Neuronal stem cell (in vitro differentiated cells): Measurements from ENCODE around the gene MMP15.
"Not testable (repeated sequence)": the region's sequence is repeated elsewhere in the genome, so short reads cannot be mapped to it uniquely, and the experiment has no call there.

Source experiments
- DNase-seq: peaks from one replicate; pipeline ENCODE4 v3.0.0-alpha.2; 2013; ENCODE audit warnings: low spot score
- H2AFZ ChIP-seq: one replicate; pipeline ENCODE4 v1.6.1; 2013; ENCODE audit warnings: mild to moderate bottlenecking, low read length, inconsistent platforms
- H2AK5ac ChIP-seq: 2 replicates; pipeline ENCODE4 v1.6.1; 2013; ENCODE audit warnings: low read depth, mild to moderate bottlenecking, inconsistent platforms, low read length, moderate library complexity, mixed read lengths
- H2BK120ac ChIP-seq: 2 replicates; pipeline ENCODE4 v1.6.1; 2013; ENCODE audit warnings: low read depth, mild to moderate bottlenecking, inconsistent platforms, low read length, moderate library complexity, mixed read lengths
- H2BK12ac ChIP-seq: one replicate; pipeline ENCODE4 v1.6.1; 2013; ENCODE audit warnings: low read length, inconsistent platforms
- H2BK15ac ChIP-seq: 2 replicates; pipeline ENCODE4 v1.6.1; 2013; ENCODE audit warnings: mild to moderate bottlenecking, low read length, inconsistent platforms, mixed read lengths
- H2BK5ac ChIP-seq: one replicate; pipeline ENCODE4 v1.6.1; 2013; ENCODE audit warnings: inconsistent platforms, mild to moderate bottlenecking, low read length, moderate library complexity
- H3K14ac ChIP-seq: one replicate; pipeline ENCODE4 v1.6.1; 2013; ENCODE audit warnings: low read length, inconsistent platforms
- H3K18ac ChIP-seq: 2 replicates; pipeline ENCODE4 v1.6.1; 2013; ENCODE audit warnings: low read length, inconsistent platforms
- H3K23ac ChIP-seq: 2 replicates; pipeline ENCODE4 v1.6.1; 2013; ENCODE audit warnings: low read depth, mild to moderate bottlenecking, mixed read lengths, low read length, inconsistent platforms; ENCODE audit not compliant: poor library complexity
- H3K27ac ChIP-seq: replicated peaks from 3 replicates; pipeline ENCODE4 v1.5.1; 2013; ENCODE audit warnings: low read length, inconsistent platforms
- H3K27me3 ChIP-seq, 3 experiments: 2 replicates each; pipeline ENCODE4 v1.6.1; 2013; ENCODE audit warnings: low read length in 3 of 3, mild to moderate bottlenecking in 2 of 3, inconsistent platforms in 1 of 3, low read depth in 1 of 3, mixed read lengths in 1 of 3, moderate library complexity in 1 of 3; ENCODE audit not compliant: control insufficient read depth in 3 of 3, insufficient read depth in 3 of 3
- H3K36me3 ChIP-seq, 2 donors: replicated peaks in 1 of 2; 2 replicates each; pipeline ENCODE4 v1.6.1; 2013; ENCODE audit warnings: low read length in 2 of 2; ENCODE audit not compliant: control insufficient read depth in 2 of 2, insufficient read depth in 2 of 2
- H3K4ac ChIP-seq: 2 replicates; pipeline ENCODE4 v1.6.1; 2013; ENCODE audit warnings: inconsistent platforms, mild to moderate bottlenecking, low read length, moderate library complexity
- H3K4me1 ChIP-seq, 2 donors: 1 replicate in 1 of 2; 2 replicates in 1 of 2; pipeline ENCODE4 v1.6.1; 2013; ENCODE audit warnings: low read length in 2 of 2, low read depth in 1 of 2; ENCODE audit not compliant: control insufficient read depth in 2 of 2, insufficient read depth in 1 of 2
- H3K4me2 ChIP-seq: one replicate; pipeline ENCODE4 v1.6.1; 2013; ENCODE audit warnings: mild to moderate bottlenecking, low read length, inconsistent platforms; ENCODE audit not compliant: insufficient read depth, poor library complexity, severe bottlenecking
- H3K4me3 ChIP-seq, 2 donors: 2 replicates each; pipeline ENCODE4 v1.5.1; 2013; ENCODE audit warnings: low read length in 2 of 2, mild to moderate bottlenecking in 2 of 2, inconsistent platforms in 1 of 2, moderate library complexity in 1 of 2
- H3K79me1 ChIP-seq: one replicate; pipeline ENCODE4 v1.6.1; 2013; ENCODE audit warnings: low read depth, mild to moderate bottlenecking, inconsistent platforms, low read length, moderate library complexity
- H3K9ac ChIP-seq: one replicate; pipeline ENCODE4 v1.6.1; 2013; ENCODE audit warnings: mild to moderate bottlenecking, low read depth, low read length, inconsistent platforms; ENCODE audit not compliant: poor library complexity
- H3K9me3 ChIP-seq, 2 donors: replicated peaks in 1 of 2; 2 replicates each; pipeline versions ENCODE3 to v1.6.1; 2013; ENCODE audit warnings: low read length in 2 of 2, mild to moderate bottlenecking in 2 of 2, inconsistent platforms in 1 of 2, low read depth in 1 of 2, mixed read lengths in 1 of 2, moderate library complexity in 1 of 2; ENCODE audit not compliant: control insufficient read depth in 2 of 2, insufficient read depth in 1 of 2
- H4K8ac ChIP-seq: one replicate; pipeline ENCODE4 v1.6.1; 2013; ENCODE audit warnings: low read depth, mild to moderate bottlenecking, inconsistent platforms, low read length, moderate library complexity
- H4K91ac ChIP-seq: one replicate; pipeline ENCODE4 v1.6.1; 2013; ENCODE audit warnings: low read length, low read depth, mild to moderate bottlenecking, inconsistent platforms; ENCODE audit not compliant: poor library complexity
- WGBS, 2 donors: extraction: QIAGEN DNeasy Blood & Tissue Kit; methylation state at CpG; one replicate each; pipeline ENCODE4 v1.1.7; 2013; ENCODE audit warnings: missing lambda C conversion rate in 2 of 2, mixed read lengths in 1 of 2; ENCODE audit not compliant: insufficient read length in 2 of 2, insufficient replicate concordance in 1 of 2; ENCODE audit errors: extremely low coverage in 2 of 2; 5-methylcytosine and 5-hydroxymethylcytosine counted together

The MMP15 gene

DNA sequence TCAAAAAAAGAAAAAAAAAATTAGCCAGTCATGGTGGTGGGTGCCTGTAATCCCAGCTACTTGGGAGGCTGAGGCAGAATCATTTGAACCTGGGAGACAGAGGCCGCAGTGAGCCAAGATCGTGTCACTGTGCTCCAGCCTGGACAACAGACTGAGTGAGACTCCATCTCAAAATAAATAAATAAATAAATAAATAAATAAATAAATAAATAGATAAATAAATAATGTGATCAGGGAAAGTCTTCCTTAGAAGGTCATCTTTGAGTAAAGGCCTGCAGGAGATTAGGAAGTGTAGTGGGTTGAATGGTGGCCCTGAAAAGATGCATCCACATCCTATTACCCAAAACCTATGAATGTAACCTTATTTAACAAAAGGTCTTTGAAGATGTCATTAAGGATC, 47.5 kb downstream of the MMP15 start:
- not testable (repeated sequence) for H3K18ac ChIP-seq, H3K9ac ChIP-seq, H3K4me1 ChIP-seq, H2BK5ac ChIP-seq, H2BK12ac ChIP-seq, H3K9me3 ChIP-seq, H3K4ac ChIP-seq, H3K36me3 ChIP-seq, DNase-seq, H3K14ac ChIP-seq, H3K79me1 ChIP-seq, H2AK5ac ChIP-seq, H3K4me3 ChIP-seq, H4K8ac ChIP-seq, H3K23ac ChIP-seq, H3K4me2 ChIP-seq, H4K91ac ChIP-seq, H2AFZ ChIP-seq, H3K27me3 ChIP-seq, H2BK120ac ChIP-seq, H3K27ac ChIP-seq, H2BK15ac ChIP-seq
- no CpG with 5 or more reads among the region's 2 CpGs for WGBS, 2 donors

DNA sequence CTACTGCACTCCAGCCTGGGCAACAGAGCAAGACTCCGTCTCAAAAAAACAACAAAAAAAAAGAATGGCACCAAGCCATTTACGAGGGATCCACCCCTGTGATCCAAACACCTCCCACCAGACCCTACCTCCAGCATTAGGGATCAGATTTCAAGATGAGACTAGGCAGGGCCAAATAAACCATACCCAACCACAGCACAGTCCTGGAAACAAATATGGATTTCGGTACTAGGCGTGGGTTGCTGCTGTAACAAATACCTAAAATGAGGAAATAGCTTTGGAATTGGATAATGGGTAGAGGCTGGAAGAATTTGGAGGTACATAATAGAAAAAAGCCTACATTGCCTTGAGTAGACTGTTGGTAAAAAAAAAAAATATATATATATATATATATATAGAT, 49.1 kb downstream of the MMP15 start:
- Histone ChIP-seq H2AK5ac (no peak overlapping the region), H3K27ac (no peak overlapping the region), H2AFZ (no peak overlapping the region), H4K91ac (no peak overlapping the region), H3K27me3 (no peaks in the 10 kb centered on the region), H3K4me3 (no peak overlapping the region), H2BK120ac (no peak overlapping the region), H3K36me3 (no peaks in the 10 kb centered on the region), H3K4me2 (no peak overlapping the region), H3K14ac (no peak overlapping the region), H3K9me3 (peaks cover 2 to 4% of the 10 kb centered on the region in 2 donors), H2BK5ac (no peak overlapping the region), H3K4ac (no peak overlapping the region), H3K9ac (no peak overlapping the region), H3K4me1 (no peaks in the 10 kb centered on the region), H2BK12ac (no peak overlapping the region), H3K79me1 (no peaks in the 10 kb centered on the region), H2BK15ac (no peak overlapping the region), H4K8ac (no peak overlapping the region), H3K23ac (no peak overlapping the region), H3K18ac (no peak overlapping the region)
- DNase-seq, result no peak
- no CpG with 5 or more reads among the region's 4 CpGs for WGBS, 2 donors

DNA sequence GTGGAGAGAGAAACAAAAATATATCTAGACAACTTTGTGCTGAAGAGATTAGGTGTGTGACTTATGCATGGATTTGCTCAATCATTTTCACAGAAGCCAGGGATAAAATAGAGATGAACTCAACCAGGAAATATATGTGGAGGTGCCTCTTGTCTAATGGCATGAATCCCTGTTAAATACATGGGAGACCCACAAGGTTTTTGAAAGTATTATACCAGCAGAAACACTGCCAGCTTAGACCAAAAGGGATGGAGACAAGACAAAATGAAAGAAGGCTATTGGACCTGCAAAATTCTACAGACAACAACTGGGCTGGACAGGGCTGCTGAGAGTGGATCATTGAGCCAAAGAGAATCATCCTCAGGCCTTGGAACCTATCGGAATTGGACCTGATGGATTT, 51.0 kb downstream of the MMP15 start:
- no CpG with 5 or more reads among the region's 1 CpG for WGBS, 2 donors
- no peaks in the 10 kb centered on the region for H3K27me3 ChIP-seq
- no peaks in the 10 kb centered on the region for H3K4me1 ChIP-seq
- no peak overlapping the region for H2BK120ac ChIP-seq
- no peak for DNase-seq
- H4K91ac ChIP-seq, result no peak overlapping the region
- H3K79me1 ChIP-seq, result no peaks in the 10 kb centered on the region
- H2BK5ac ChIP-seq, result no peak overlapping the region
- no peak overlapping the region for H3K23ac ChIP-seq
- no peak overlapping the region for H4K8ac ChIP-seq
- no peak overlapping the region for H2BK12ac ChIP-seq
- H2BK15ac ChIP-seq, result no peak overlapping the region
- no peaks in the 10 kb centered on the region for H3K36me3 ChIP-seq
- no peak overlapping the region for H3K4ac ChIP-seq
- H3K9me3 ChIP-seq, result peaks cover 2 to 4% of the 10 kb centered on the region in 2 donors
- no peak overlapping the region for H2AK5ac ChIP-seq
- H3K27ac ChIP-seq, result no peak overlapping the region
- H3K18ac ChIP-seq, result no peak overlapping the region
- no peak overlapping the region for H3K9ac ChIP-seq
- no peak overlapping the region for H3K4me2 ChIP-seq
- H3K14ac ChIP-seq, result no peak overlapping the region
- H3K4me3 ChIP-seq, result no peak overlapping the region
- H2AFZ ChIP-seq, result no peak overlapping the region

DNA sequence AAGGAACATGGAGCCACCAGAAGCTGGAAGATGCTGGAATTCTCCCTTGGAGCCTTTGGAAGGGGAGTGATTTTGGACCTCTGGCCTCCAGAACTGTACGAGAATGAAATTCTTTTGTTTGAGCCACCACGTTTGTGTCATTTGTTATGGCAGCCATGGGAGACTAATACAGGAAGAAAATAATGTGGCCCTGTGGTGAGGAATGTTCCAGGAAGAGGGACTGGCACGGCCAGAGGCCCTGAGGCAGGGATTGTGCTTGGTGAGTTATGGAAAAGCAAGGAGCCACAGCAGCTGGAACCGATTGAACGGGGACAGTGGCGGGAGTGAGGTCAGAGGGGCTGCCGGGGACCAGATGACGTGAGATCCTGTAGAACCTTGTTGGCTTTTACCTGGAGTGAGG, 52.2 kb downstream of the MMP15 start:
- no CpG with 5 or more reads among the region's 8 CpGs for WGBS, 2 donors
- no peak overlapping the region for H4K8ac ChIP-seq
- no peak overlapping the region for H2AFZ ChIP-seq
- no peak overlapping the region for H3K27ac ChIP-seq
- H4K91ac ChIP-seq, result no peak overlapping the region
- H2BK12ac ChIP-seq, result no peak overlapping the region
- H3K9me3 ChIP-seq, result peaks cover 2 to 4% of the 10 kb centered on the region in 2 donors
- H3K23ac ChIP-seq, result peak overlapping the region; percentile 23
- H3K18ac ChIP-seq, result no peak overlapping the region
- no peak overlapping the region for H3K4me3 ChIP-seq
- H3K4me2 ChIP-seq, result no peak overlapping the region
- H3K4me1 ChIP-seq, result no peaks in the 10 kb centered on the region
- H3K4ac ChIP-seq, result no peak overlapping the region
- H2BK120ac ChIP-seq, result no peak overlapping the region
- H3K14ac ChIP-seq, result peak overlapping the region; percentile 38
- no peak overlapping the region for H2BK15ac ChIP-seq
- no peaks in the 10 kb centered on the region for H3K36me3 ChIP-seq
- no peak overlapping the region for H2BK5ac ChIP-seq
- no peaks in the 10 kb centered on the region for H3K79me1 ChIP-seq
- H3K9ac ChIP-seq, result no peak overlapping the region
- no peak overlapping the region for H2AK5ac ChIP-seq
- no peaks in the 10 kb centered on the region for H3K27me3 ChIP-seq
- no peak for DNase-seq
